GM23338 (cell line): ENCODE data around the gene IST1. TPM values are rescaled to one million over a fixed set of nuclear protein-coding genes. Genes with fewer than 3 reads are reported as not detected.
A peak's percentile ranks its signal among the peaks of the same experiment; 100 is the strongest.

Experiments
- ATAC-seq: fragments of 200-7000 bp; cut with Tn5 transposase; 3 replicates; pipeline ENCODE4 v1.9.1; 2020
- DNase-seq: peaks from one replicate; pipeline ENCODE4 v3.0.0-alpha.2; 2015; ENCODE audit warnings: low spot score
- H2AFZ ChIP-seq: fragments of 200-600 bp; sonication (generic); 2 replicates; pipeline ENCODE4 v1.8.0; 2016; ENCODE audit warnings: antibody characterized with exemption, mild to moderate bottlenecking, moderate library complexity
- H3F3A ChIP-seq: fragments of 200-600 bp; sonication (generic); replicated peaks from 2 replicates; pipeline ENCODE4 v1.8.0; 2017; ENCODE audit warnings: antibody characterized with exemption, mixed run types, low read depth
- H3K27ac ChIP-seq: fragments of 200-600 bp; sonication (generic); 2 replicates; pipeline ENCODE4 v1.6.1; 2016; ENCODE audit warnings: low read depth
- H3K27me3 ChIP-seq: fragments of 200-600 bp; sonication (generic); 2 replicates; pipeline ENCODE4 v1.8.0; 2016; ENCODE audit warnings: mild to moderate bottlenecking, mixed run types, moderate library complexity; ENCODE audit not compliant: insufficient read depth
- H3K36me3 ChIP-seq: fragments of 200-600 bp; sonication (generic); 2 replicates; pipeline ENCODE4 v1.8.0; 2016; ENCODE audit warnings: mild to moderate bottlenecking; ENCODE audit not compliant: insufficient read depth
- H3K4me1 ChIP-seq: fragments of 200-600 bp; sonication (generic); 2 replicates; pipeline ENCODE4 v1.8.0; 2016; ENCODE audit warnings: mild to moderate bottlenecking, moderate library complexity; ENCODE audit not compliant: insufficient read depth
- H3K4me2 ChIP-seq: fragments of 200-600 bp; sonication (generic); 2 replicates; pipeline ENCODE4 v1.7.1; 2017; ENCODE audit warnings: mixed run types
- H3K4me3 ChIP-seq: fragments of 200-600 bp; sonication (generic); 2 replicates; pipeline ENCODE4 v1.6.1; 2016; ENCODE audit warnings: mixed run types
- H3K79me2 ChIP-seq: fragments of 200-600 bp; sonication (generic); replicated peaks from 2 replicates; pipeline ENCODE4 v1.8.0; 2017; ENCODE audit warnings: mild to moderate bottlenecking; ENCODE audit not compliant: insufficient read depth
- H3K9me2 ChIP-seq: fragments of 200-600 bp; sonication (generic); 2 replicates; pipeline ENCODE4 v1.8.0; 2017; ENCODE audit not compliant: insufficient read depth
- H4K20me1 ChIP-seq: fragments of 200-600 bp; sonication (generic); replicated peaks from 2 replicates; pipeline ENCODE4 v1.8.0; 2017; ENCODE audit warnings: mild to moderate bottlenecking; ENCODE audit not compliant: insufficient read depth
- H3K27ac Mint-ChIP-seq: 2 replicates; pipeline ENCODE4 v1.8.0; 2020; ENCODE audit warnings: inconsistent platforms, mild to moderate bottlenecking, moderate library complexity, mixed read lengths
- H3K27me3 Mint-ChIP-seq: 3 replicates; pipeline ENCODE4 v1.8.0; 2022; ENCODE audit warnings: low read depth, mild to moderate bottlenecking, moderate library complexity, mixed read lengths, inconsistent platforms; ENCODE audit not compliant: insufficient read depth, poor library complexity
- H3K36me3 Mint-ChIP-seq: 3 replicates; pipeline ENCODE4 v1.8.0; 2021; ENCODE audit warnings: low read depth, mild to moderate bottlenecking, inconsistent platforms, moderate library complexity, mixed read lengths
- H3K4me1 Mint-ChIP-seq: 3 replicates; pipeline ENCODE4 v1.8.0; 2020; ENCODE audit warnings: mild to moderate bottlenecking, inconsistent platforms, mixed read lengths
- H3K4me3 Mint-ChIP-seq: 3 replicates; pipeline ENCODE4 v1.8.0; 2021; ENCODE audit warnings: moderate library complexity, mild to moderate bottlenecking, inconsistent platforms, mixed read lengths
- H3K9me3 Mint-ChIP-seq: 3 replicates; pipeline ENCODE4 v1.8.0; 2020; ENCODE audit warnings: moderate library complexity, mild to moderate bottlenecking, inconsistent platforms, mixed read lengths
- EZH2 ChIP-seq: fragments of 200-600 bp; sonication (generic); IDR thresholded peaks from one replicate; pipeline ENCODE4 v1.8.0; 2017; ENCODE audit warnings: antibody characterized with exemption, mild to moderate bottlenecking, low read depth; ENCODE audit not compliant: unreplicated experiment
- NANOG ChIP-seq: IDR thresholded peaks from 2 replicates; pipeline ENCODE4 v1.6.1; 2016; ENCODE audit warnings: antibody characterized with exemption, borderline replicate concordance
- polyA plus RNA-seq: library from polyadenylated mRNA; unstranded; fragments of >200 nt; fragmentation: Nextera tagmentation; extraction: Ambion mirVana; gene quantifications from 2 replicates; pipeline ENCODE4 v1.2.1, GENCODE V29; 2016
- total RNA-seq: library from RNA; depleted of rRNA; stranded (reverse); fragments of >200 nt; shearing (Covaris generic); gene quantifications from 2 replicates; pipeline ENCODE4 v1.2.3, GENCODE V29; 2014
- TF ChIP-seq, protein P1 (sequence below): IDR thresholded peaks from 2 replicates; pipeline ENCODE4 v1.6.1; 2016; ENCODE audit warnings: antibody characterized with exemption
- TF ChIP-seq, protein P2 (sequence below): fragments of 250-450 bp; sonication (Bioruptor Pico); IDR thresholded peaks from 2 replicates; pipeline ENCODE4 v1.5.0; 2020; ENCODE audit warnings: mild to moderate bottlenecking, moderate library complexity
- TF ChIP-seq, protein P3 (sequence below), 2 experiments: fragments of 200-600 bp in 1 of 2; sonication (generic) in 1 of 2; conservative IDR thresholded peaks; 2 replicates each; pipeline versions ENCODE4 v1.5.1 to v1.6.1; 2016 to 2017; ENCODE audit warnings: antibody characterized with exemption in 2 of 2, low read depth in 2 of 2, mild to moderate bottlenecking in 2 of 2, moderate library complexity in 1 of 2
- TF ChIP-seq, protein P4 (sequence below): IDR thresholded peaks from one replicate; pipeline ENCODE4 v1.6.1; 2018; ENCODE audit warnings: antibody characterized with exemption; ENCODE audit not compliant: unreplicated experiment

IST1 gene
- total and polyA plus RNA-seq, 2 experiments from 2014 or later = 108 to 234 TPM

DNA sequence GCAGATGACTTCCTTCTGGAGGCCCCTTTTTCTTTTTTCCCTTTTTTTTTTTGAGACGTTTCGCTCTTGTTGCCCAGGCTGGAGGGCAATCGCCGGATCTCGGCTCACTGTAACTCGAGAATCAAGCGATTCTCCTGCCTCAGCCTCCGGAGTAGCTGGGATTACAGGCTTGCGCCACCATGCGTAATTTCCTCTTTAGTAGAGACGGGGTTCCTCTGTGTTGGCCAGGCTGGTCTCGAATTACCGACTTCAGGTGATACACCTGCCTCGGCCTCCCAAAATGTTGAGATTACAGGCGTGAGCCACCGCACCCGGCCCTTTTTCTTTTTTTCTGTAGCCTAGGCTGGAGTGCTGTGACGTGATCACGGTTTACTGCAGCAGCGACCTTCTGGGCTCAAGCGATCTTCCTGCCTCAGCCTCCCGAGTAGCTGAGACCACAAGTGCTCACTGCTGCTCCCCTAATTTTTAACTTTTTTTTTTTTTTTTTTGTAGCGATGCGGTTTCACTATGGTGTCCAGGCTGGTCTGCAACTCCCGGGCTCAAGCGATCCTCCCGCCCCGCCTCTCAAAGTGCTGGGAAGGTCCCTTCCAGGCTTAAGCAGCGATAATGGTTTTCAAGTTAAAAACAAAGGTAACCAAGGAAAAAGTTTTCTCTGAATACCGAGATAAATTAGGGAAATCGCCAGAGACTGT, 956 bp upstream of the IST1 start:
- H4K20me1 ChIP-seq = peaks cover 33% of the 10 kb centered on the region

More for the DNA sequence above, 956 bp upstream of the IST1 start:
- peak; percentile 53 for ATAC-seq
- Histone ChIP-seq H3K4me2 (peak overlapping the region; percentile 99), H3K79me2 (peaks cover 44% of the 10 kb centered on the region), H3K36me3 (peaks cover 8% of the 10 kb centered on the region; the same call in 1 of the 2 replicates), H3K9me2 (no peaks in the 10 kb centered on the region), H3K27ac (peak overlapping the region; percentile 99), H2AFZ (peak overlapping the region; percentile 0), H3K27me3 (no peaks in the 10 kb centered on the region), H3F3A (peaks cover 6% of the 10 kb centered on the region; the same call in 1 of the 2 replicates), H3K4me3 (peak overlapping the region; percentile 100), H3K4me1 (peaks cover 13% of the 10 kb centered on the region; the same call in 1 of the 2 replicates)
- DNase-seq = peak; percentile 85
- Mint-ChIP-seq H3K27ac (peak overlapping the region; percentile 97), H3K9me3 (no peaks in the 10 kb centered on the region; the same call in 2 of the 3 replicates), H3K27me3 (peaks cover 12% of the 10 kb centered on the region), H3K36me3 (peaks cover 14% of the 10 kb centered on the region), H3K4me1 (peaks cover 9% of the 10 kb centered on the region), H3K4me3 (peak overlapping the region; percentile 97)
- TF ChIP-seq NANOG (no peak), EZH2 (no peak)
- TF ChIP-seq, protein P1, sequence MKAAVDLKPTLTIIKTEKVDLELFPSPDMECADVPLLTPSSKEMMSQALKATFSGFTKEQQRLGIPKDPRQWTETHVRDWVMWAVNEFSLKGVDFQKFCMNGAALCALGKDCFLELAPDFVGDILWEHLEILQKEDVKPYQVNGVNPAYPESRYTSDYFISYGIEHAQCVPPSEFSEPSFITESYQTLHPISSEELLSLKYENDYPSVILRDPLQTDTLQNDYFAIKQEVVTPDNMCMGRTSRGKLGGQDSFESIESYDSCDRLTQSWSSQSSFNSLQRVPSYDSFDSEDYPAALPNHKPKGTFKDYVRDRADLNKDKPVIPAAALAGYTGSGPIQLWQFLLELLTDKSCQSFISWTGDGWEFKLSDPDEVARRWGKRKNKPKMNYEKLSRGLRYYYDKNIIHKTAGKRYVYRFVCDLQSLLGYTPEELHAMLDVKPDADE = no peak
- TF ChIP-seq, protein P2, sequence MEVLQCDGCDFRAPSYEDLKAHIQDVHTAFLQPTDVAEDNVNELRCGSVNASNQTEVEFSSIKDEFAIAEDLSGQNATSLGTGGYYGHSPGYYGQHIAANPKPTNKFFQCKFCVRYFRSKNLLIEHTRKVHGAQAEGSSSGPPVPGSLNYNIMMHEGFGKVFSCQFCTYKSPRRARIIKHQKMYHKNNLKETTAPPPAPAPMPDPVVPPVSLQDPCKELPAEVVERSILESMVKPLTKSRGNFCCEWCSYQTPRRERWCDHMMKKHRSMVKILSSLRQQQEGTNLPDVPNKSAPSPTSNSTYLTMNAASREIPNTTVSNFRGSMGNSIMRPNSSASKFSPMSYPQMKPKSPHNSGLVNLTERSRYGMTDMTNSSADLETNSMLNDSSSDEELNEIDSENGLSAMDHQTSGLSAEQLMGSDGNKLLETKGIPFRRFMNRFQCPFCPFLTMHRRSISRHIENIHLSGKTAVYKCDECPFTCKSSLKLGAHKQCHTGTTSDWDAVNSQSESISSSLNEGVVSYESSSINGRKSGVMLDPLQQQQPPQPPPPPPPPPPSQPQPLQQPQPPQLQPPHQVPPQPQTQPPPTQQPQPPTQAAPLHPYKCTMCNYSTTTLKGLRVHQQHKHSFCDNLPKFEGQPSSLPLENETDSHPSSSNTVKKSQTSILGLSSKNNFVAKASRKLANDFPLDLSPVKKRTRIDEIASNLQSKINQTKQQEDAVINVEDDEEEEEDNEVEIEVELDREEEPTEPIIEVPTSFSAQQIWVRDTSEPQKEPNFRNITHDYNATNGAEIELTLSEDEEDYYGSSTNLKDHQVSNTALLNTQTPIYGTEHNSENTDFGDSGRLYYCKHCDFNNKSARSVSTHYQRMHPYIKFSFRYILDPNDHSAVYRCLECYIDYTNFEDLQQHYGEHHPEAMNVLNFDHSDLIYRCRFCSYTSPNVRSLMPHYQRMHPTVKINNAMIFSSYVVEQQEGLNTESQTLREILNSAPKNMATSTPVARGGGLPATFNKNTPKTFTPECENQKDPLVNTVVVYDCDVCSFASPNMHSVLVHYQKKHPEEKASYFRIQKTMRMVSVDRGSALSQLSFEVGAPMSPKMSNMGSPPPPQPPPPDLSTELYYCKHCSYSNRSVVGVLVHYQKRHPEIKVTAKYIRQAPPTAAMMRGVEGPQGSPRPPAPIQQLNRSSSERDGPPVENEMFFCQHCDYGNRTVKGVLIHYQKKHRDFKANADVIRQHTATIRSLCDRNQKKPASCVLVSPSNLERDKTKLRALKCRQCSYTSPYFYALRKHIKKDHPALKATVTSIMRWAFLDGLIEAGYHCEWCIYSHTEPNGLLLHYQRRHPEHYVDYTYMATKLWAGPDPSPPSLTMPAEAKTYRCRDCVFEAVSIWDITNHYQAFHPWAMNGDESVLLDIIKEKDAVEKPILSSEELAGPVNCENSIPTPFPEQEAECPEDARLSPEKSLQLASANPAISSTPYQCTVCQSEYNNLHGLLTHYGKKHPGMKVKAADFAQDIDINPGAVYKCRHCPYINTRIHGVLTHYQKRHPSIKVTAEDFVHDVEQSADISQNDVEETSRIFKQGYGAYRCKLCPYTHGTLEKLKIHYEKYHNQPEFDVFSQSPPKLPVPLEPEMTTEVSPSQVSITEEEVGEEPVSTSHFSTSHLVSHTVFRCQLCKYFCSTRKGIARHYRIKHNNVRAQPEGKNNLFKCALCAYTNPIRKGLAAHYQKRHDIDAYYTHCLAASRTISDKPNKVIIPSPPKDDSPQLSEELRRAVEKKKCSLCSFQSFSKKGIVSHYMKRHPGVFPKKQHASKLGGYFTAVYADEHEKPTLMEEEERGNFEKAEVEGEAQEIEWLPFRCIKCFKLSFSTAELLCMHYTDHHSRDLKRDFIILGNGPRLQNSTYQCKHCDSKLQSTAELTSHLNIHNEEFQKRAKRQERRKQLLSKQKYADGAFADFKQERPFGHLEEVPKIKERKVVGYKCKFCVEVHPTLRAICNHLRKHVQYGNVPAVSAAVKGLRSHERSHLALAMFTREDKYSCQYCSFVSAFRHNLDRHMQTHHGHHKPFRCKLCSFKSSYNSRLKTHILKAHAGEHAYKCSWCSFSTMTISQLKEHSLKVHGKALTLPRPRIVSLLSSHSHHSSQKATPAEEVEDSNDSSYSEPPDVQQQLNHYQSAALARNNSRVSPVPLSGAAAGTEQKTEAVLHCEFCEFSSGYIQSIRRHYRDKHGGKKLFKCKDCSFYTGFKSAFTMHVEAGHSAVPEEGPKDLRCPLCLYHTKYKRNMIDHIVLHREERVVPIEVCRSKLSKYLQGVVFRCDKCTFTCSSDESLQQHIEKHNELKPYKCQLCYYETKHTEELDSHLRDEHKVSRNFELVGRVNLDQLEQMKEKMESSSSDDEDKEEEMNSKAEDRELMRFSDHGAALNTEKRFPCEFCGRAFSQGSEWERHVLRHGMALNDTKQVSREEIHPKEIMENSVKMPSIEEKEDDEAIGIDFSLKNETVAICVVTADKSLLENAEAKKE = no peak
- TF ChIP-seq, protein P3, sequence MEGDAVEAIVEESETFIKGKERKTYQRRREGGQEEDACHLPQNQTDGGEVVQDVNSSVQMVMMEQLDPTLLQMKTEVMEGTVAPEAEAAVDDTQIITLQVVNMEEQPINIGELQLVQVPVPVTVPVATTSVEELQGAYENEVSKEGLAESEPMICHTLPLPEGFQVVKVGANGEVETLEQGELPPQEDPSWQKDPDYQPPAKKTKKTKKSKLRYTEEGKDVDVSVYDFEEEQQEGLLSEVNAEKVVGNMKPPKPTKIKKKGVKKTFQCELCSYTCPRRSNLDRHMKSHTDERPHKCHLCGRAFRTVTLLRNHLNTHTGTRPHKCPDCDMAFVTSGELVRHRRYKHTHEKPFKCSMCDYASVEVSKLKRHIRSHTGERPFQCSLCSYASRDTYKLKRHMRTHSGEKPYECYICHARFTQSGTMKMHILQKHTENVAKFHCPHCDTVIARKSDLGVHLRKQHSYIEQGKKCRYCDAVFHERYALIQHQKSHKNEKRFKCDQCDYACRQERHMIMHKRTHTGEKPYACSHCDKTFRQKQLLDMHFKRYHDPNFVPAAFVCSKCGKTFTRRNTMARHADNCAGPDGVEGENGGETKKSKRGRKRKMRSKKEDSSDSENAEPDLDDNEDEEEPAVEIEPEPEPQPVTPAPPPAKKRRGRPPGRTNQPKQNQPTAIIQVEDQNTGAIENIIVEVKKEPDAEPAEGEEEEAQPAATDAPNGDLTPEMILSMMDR (conservative IDR thresholded peaks at IDR 0.05; ENCODE audit: low read depth in 2 of 2) = peak in 1 of 2 experiments; percentile 38; a peak in 2 of 4 replicates
- TF ChIP-seq, protein P4, sequence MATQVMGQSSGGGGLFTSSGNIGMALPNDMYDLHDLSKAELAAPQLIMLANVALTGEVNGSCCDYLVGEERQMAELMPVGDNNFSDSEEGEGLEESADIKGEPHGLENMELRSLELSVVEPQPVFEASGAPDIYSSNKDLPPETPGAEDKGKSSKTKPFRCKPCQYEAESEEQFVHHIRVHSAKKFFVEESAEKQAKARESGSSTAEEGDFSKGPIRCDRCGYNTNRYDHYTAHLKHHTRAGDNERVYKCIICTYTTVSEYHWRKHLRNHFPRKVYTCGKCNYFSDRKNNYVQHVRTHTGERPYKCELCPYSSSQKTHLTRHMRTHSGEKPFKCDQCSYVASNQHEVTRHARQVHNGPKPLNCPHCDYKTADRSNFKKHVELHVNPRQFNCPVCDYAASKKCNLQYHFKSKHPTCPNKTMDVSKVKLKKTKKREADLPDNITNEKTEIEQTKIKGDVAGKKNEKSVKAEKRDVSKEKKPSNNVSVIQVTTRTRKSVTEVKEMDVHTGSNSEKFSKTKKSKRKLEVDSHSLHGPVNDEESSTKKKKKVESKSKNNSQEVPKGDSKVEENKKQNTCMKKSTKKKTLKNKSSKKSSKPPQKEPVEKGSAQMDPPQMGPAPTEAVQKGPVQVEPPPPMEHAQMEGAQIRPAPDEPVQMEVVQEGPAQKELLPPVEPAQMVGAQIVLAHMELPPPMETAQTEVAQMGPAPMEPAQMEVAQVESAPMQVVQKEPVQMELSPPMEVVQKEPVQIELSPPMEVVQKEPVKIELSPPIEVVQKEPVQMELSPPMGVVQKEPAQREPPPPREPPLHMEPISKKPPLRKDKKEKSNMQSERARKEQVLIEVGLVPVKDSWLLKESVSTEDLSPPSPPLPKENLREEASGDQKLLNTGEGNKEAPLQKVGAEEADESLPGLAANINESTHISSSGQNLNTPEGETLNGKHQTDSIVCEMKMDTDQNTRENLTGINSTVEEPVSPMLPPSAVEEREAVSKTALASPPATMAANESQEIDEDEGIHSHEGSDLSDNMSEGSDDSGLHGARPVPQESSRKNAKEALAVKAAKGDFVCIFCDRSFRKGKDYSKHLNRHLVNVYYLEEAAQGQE = no peak
